T-cell (primary cell): Measurements from ENCODE around the gene MLLT6. TPM values are rescaled to one million over a fixed set of nuclear protein-coding genes. Genes with fewer than 3 reads are reported as not detected.
"Not testable (repeated sequence)": the region's sequence is repeated elsewhere in the genome, so short reads cannot be mapped to it uniquely, and the experiment has no call there.

Source experiments
- ATAC-seq, 4 experiments: fragments of 200-7000 bp in 3 of 4; fragments of 150-1000 bp in 1 of 4; cut with Tn5 transposase; replicated peaks in 1 of 4; 1 replicate in 3 of 4; 2 replicates in 1 of 4; pipeline ENCODE4 v1.10.0; 2021; ENCODE audit warnings: moderate library complexity in 3 of 4, mild to moderate bottlenecking in 2 of 4, moderate number of reproducible peaks in 1 of 4
- CTCF ChIA-PET, 2 donors: fragments of 300-600 bp; sonication (Branson Sonifier 250); formaldehyde crosslinking; loops; one replicate each; lab custom pipeline; 2022; ENCODE audit warnings: antibody characterized with exemption in 2 of 2; lab: Charles Lee
- POLR2A ChIA-PET, 2 donors: fragments of 300-600 bp; sonication (Branson Sonifier 250); formaldehyde crosslinking; loops; one replicate each; lab custom pipeline; 2022; ENCODE audit warnings: antibody characterized with exemption in 2 of 2; lab: Charles Lee
- DNase-seq, 35 experiments: peaks; one replicate each; pipeline versions ENCODE4 v3.0.0 to v3.0.0-alpha.2; 2013 to 2023
- H3K27ac ChIP-seq: one replicate; pipeline ENCODE4 v1.5.1; 2013; ENCODE audit warnings: low read length
- H3K27me3 ChIP-seq, 2 experiments: replicated peaks in 1 of 2; 1 replicate in 1 of 2; 2 replicates in 1 of 2; pipeline versions ENCODE4 v1.6.1 to v1.7.0; 2013; ENCODE audit warnings: low read length in 1 of 2, mixed read lengths in 1 of 2; ENCODE audit not compliant: control insufficient read depth in 2 of 2, insufficient read depth in 2 of 2; ENCODE audit errors: extremely low read depth in 1 of 2
- H3K36me3 ChIP-seq, 2 donors: 1 replicate in 1 of 2; 2 replicates in 1 of 2; pipeline versions ENCODE4 v1.6.1 to v1.7.0; 2013; ENCODE audit warnings: low read length in 1 of 2; ENCODE audit not compliant: control insufficient read depth in 2 of 2, insufficient read depth in 1 of 2; ENCODE audit errors: extremely low read depth in 1 of 2
- H3K4me1 ChIP-seq, 2 experiments: 1 replicate in 1 of 2; 2 replicates in 1 of 2; pipeline versions ENCODE4 v1.6.1 to v1.7.0; 2013; ENCODE audit warnings: low read length in 2 of 2, mixed read lengths in 1 of 2; ENCODE audit not compliant: insufficient read depth in 2 of 2, control insufficient read depth in 1 of 2; ENCODE audit errors: extremely low read depth in 1 of 2
- H3K4me3 ChIP-seq, 2 donors: 1 replicate in 1 of 2; 2 replicates in 1 of 2; pipeline versions ENCODE4 v1.5.1 to v1.7.0; 2013; ENCODE audit warnings: mild to moderate bottlenecking in 2 of 2, low read length in 1 of 2, moderate library complexity in 1 of 2; ENCODE audit not compliant: control insufficient read depth in 1 of 2; ENCODE audit errors: extremely low read depth in 1 of 2
- H3K9me3 ChIP-seq: 2 replicates; pipeline ENCODE4 v1.7.0; 2013
- H3K27ac Mint-ChIP-seq, 2 donors: one replicate each; pipeline ENCODE4 v1.8.0; 2020 to 2021; ENCODE audit warnings: mild to moderate bottlenecking in 2 of 2, mixed read lengths in 2 of 2
- H3K27me3 Mint-ChIP-seq, 2 donors: one replicate each; pipeline ENCODE4 v1.8.0; 2021 to 2022; ENCODE audit warnings: mixed read lengths in 2 of 2
- H3K36me3 Mint-ChIP-seq: one replicate; pipeline ENCODE4 v1.8.0; 2021; ENCODE audit warnings: mixed read lengths
- H3K4me1 Mint-ChIP-seq, 3 donors: one replicate each; pipeline ENCODE4 v1.8.0; 2020 to 2022; ENCODE audit warnings: mixed read lengths in 3 of 3, mild to moderate bottlenecking in 1 of 3
- H3K4me3 Mint-ChIP-seq, 3 donors: one replicate each; pipeline ENCODE4 v1.8.0; 2020 to 2022; ENCODE audit warnings: mild to moderate bottlenecking in 3 of 3, mixed read lengths in 3 of 3, moderate library complexity in 3 of 3
- H3K9me3 Mint-ChIP-seq, 3 donors: one replicate each; pipeline ENCODE4 v1.8.0; 2020 to 2022; ENCODE audit warnings: mixed read lengths in 3 of 3
- WGBS: methylation state at CpG from one replicate; pipeline ENCODE4 v1.1.5; 2013; ENCODE audit warnings: missing lambda C conversion rate; ENCODE audit not compliant: insufficient coverage; 5-methylcytosine and 5-hydroxymethylcytosine counted together
- total RNA-seq, 35 experiments: library from RNA in 6 of 35; stranded (reverse) in 6 of 35; fragments of 120-200 nt in 1 of 35; gene quantifications; one replicate each; pipeline versions ENCODE4 v1.2.1 to v1.2.4 and lab custom pipeline; 2013 to 2026

The MLLT6 gene
- total RNA-seq, 5 donors from 2014 or later (not counting 1 experiment from before 2014, with no cell fraction given), result 412 to 506 (median 480) TPM

GRCh38 chr17:38724337-38724988 is 19.4 kb downstream of the MLLT6 start:
- H3K36me3 Mint-ChIP-seq, result peaks cover 5% of the 10 kb centered on the region
- DNase-seq, result peak in 1 of 35 experiments; percentile 17

DNA sequence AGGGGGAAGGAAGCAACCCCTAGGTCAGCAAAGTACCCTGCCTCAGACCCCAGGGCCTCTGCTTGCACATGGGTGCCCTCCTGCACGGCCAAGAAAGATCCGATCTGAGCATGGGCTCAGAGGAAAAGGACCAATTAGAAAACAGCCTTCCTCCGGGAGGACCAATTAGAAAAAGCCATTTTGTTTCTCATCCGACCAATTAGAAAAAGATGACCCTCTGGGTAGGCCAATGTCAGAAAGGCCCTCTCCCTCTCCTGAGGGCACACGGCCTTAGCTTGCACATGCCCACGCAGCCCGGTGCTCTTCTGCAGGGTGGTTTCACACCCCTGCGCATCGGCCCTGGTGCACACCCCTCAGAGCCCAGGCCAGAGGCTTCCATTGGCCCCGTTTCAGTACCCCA is 20.0 kb downstream of the MLLT6 start:
- H3K9me3 Mint-ChIP-seq, result no peaks in the 10 kb centered on the region
- H3K36me3 Mint-ChIP-seq, result peaks cover 5% of the 10 kb centered on the region
- Histone ChIP-seq H3K27ac (peak overlapping the region; percentile 40), H3K27me3 (no peaks in the 10 kb centered on the region), H3K9me3 (no peaks in the 10 kb centered on the region), H3K36me3 (peaks cover 6 to 44% of the 10 kb centered on the region in 2 donors), H3K4me1 (peaks cover 28 to 83% of the 10 kb centered on the region in 2 experiments), H3K4me3 (no peak overlapping the region)
- WGBS, result 82% methylated on average over 6 of the region's 10 CpGs
- peak overlapping the region in 2 of 3 donors; percentile 34 to 64 for H3K4me3 Mint-ChIP-seq
- peaks cover 60 to 70% (median 61%) of the 10 kb centered on the region in 3 donors for H3K4me1 Mint-ChIP-seq
- H3K27me3 Mint-ChIP-seq, result no peaks in the 10 kb centered on the region
- POLR2A ChIA-PET, result no interaction called here
- peak overlapping the region; percentile 55 to 78 for H3K27ac Mint-ChIP-seq
- no peak for ATAC-seq
- CTCF ChIA-PET, result no interaction called here
- DNase-seq, result no peak

More at GRCh38 chr17:38724337-38724988, 19.4 kb downstream of the MLLT6 start:
- Histone ChIP-seq H3K4me1 (peaks cover 28 to 84% of the 10 kb centered on the region in 2 experiments), H3K27me3 (no peaks in the 10 kb centered on the region), H3K4me3 (no peak overlapping the region), H3K27ac (peak overlapping the region; percentile 40), H3K36me3 (peaks cover 6 to 50% of the 10 kb centered on the region in 2 donors), H3K9me3 (no peaks in the 10 kb centered on the region)
- H3K4me3 Mint-ChIP-seq, result peak overlapping the region in 1 of 3 donors; percentile 9
- peaks cover 59 to 71% (median 61%) of the 10 kb centered on the region in 3 donors for H3K4me1 Mint-ChIP-seq
- CTCF ChIA-PET, result no interaction called here
- POLR2A ChIA-PET, result no interaction called here
- WGBS, result 85% methylated on average over 7 of the region's 16 CpGs
- no peak for ATAC-seq
- H3K27ac Mint-ChIP-seq, result peak overlapping the region; percentile 58 to 78
- no peaks in the 10 kb centered on the region for H3K27me3 Mint-ChIP-seq
- H3K9me3 Mint-ChIP-seq, result no peaks in the 10 kb centered on the region

DNA sequence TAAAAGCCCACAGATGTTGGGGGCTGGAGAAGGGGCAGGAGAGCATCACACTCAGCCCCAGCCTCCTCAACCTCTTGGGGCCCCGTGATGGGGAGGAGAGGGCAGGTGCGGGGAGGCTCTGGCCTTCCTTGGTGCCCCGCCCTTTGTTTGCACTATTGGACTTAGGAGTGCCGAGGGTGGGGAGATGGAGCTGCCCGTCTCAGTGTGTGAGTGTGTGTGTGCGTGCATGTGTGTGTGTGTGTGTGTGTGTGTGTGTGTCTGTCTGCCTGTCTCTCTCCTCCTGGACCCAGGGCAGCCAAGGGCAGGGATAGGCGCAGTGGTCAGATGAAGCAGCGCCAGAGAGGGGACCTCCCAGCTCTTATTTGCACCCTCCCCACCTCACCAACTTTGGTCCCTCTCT is 21.1 kb downstream of the MLLT6 start:
- POLR2A ChIA-PET, H3K36me3 Mint-ChIP-seq, H3K9me3 Mint-ChIP-seq, CTCF ChIA-PET, H3K27me3 Mint-ChIP-seq, H3K9me3 ChIP-seq, DNase-seq, H3K4me3 ChIP-seq, ATAC-seq, H3K27me3 ChIP-seq: not testable (repeated sequence)
- Mint-ChIP-seq H3K4me1 (peaks cover 62 to 73% (median 63%) of the 10 kb centered on the region in 3 donors), H3K4me3 (peak overlapping the region in 1 of 3 donors; percentile 64), H3K27ac (peak overlapping the region; percentile 89)
- Histone ChIP-seq H3K4me1 (peaks cover 28 to 83% of the 10 kb centered on the region in 2 experiments), H3K27ac (peak overlapping the region; percentile 93), H3K36me3 (peaks cover 6 to 33% of the 10 kb centered on the region in 2 donors)
- 55% methylated on average over 2 of the region's 8 CpGs for WGBS

- DNase-seq (peak in 24 of 35 experiments; percentile 22 to 74 (median 49)), ATAC-seq (peak; percentile 7 to 14 (median 12))
- Mint-ChIP-seq H3K27me3 (no peaks in the 10 kb centered on the region), H3K27ac (peak overlapping the region; percentile 90 to 97), H3K4me3 (peak overlapping the region; percentile 46 to 70 (median 64)), H3K9me3 (no peaks in the 10 kb centered on the region), H3K4me1 (peaks cover 68 to 80% (median 77%) of the 10 kb centered on the region in 3 donors), H3K36me3 (no peaks in the 10 kb centered on the region)
- H3K36me3 ChIP-seq, result peaks cover 6 to 18% of the 10 kb centered on the region in 2 donors
- ChIA-PET CTCF (interaction anchor here (0.7 to 1.9 kb wide), 7 partner anchors 9 to 426 kb away, joined by 3 to 9 read pairs (median 4); partner anchors contain the start of genes MLLT6 (in 1 of the 2) and PSMB3 (in 1 of the 2)), POLR2A (no interaction called here)
- no CpG with 5 or more reads among the region's 5 CpGs for WGBS
- H3K4me1 ChIP-seq, result peaks cover 28 to 86% of the 10 kb centered on the region in 2 experiments
- no peaks in the 10 kb centered on the region for H3K27me3 ChIP-seq
- H3K9me3 ChIP-seq, result no peaks in the 10 kb centered on the region
- H3K27ac ChIP-seq, result peak overlapping the region; percentile 93
- H3K4me3 ChIP-seq, result peak overlapping the region; percentile 33 to 35
Measured at GRCh38 chr17:38727736-38728135, 22.7 kb downstream of the MLLT6 start.

DNA sequence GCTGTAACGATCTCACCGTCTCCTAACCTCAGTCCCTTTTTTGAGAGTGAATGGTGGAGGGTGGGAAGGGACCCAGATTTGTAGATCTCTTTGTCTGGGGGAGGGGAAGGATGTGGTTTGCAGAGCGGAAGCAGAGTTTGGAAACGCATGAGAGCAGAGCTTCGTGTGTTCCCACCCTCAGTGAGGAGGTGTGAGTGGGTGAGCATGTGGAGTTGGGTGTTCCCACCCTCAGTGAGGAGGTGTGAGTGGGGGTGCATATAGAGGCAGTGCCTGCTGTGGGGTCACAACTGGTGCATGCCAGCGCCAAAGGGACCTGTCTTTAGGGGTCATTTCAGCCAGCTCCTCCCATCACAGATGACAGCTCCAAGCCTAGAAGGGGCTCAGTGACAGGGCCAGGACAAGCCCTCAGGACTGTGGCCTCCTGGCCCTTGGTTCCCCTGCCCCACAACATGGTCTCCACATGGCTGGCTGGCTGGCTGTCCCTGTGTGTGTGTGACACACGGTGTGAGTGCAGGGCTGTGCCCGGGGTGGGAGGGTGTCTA is 23.3 kb downstream of the MLLT6 start:
- no peaks in the 10 kb centered on the region for H3K27me3 Mint-ChIP-seq
- H3K27me3 ChIP-seq, result no peaks in the 10 kb centered on the region
- peak; percentile 49 to 89 (median 76) for DNase-seq
- peak; percentile 59 to 64 (median 64) for ATAC-seq
- peaks cover 72 to 83% (median 79%) of the 10 kb centered on the region in 3 donors for H3K4me1 Mint-ChIP-seq
- H3K36me3 Mint-ChIP-seq, result no peaks in the 10 kb centered on the region
- peak overlapping the region; percentile 46 to 70 (median 64) for H3K4me3 Mint-ChIP-seq
- peak overlapping the region; percentile 93 for H3K27ac ChIP-seq
- H3K9me3 ChIP-seq, result no peaks in the 10 kb centered on the region
- peaks cover 6 to 17% of the 10 kb centered on the region in 2 donors for H3K36me3 ChIP-seq
- H3K4me1 ChIP-seq, result peaks cover 28 to 88% of the 10 kb centered on the region in 2 experiments
- H3K9me3 Mint-ChIP-seq, result no peaks in the 10 kb centered on the region
- CTCF ChIA-PET, result interaction anchor here (0.5 to 1.9 kb wide), 10 partner anchors 9 to 437 kb away, joined by 3 to 9 read pairs (median 4); partner anchors contain the start of genes MLLT6 (in 1 of the 2) and PSMB3 (in 1 of the 2)
- H3K27ac Mint-ChIP-seq, result peak overlapping the region; percentile 90 to 97
- WGBS, result 0% methylated on average over 3 of the region's 8 CpGs
- POLR2A ChIA-PET, result interaction anchor here in 1 of 2 donors (0.6 kb wide), 1 partner anchor 28 kb away, joined by 6 read pairs; no protein-coding TSS in a partner anchor
- peak overlapping the region in 1 of 2 donors; percentile 35 for H3K4me3 ChIP-seq

DNA sequence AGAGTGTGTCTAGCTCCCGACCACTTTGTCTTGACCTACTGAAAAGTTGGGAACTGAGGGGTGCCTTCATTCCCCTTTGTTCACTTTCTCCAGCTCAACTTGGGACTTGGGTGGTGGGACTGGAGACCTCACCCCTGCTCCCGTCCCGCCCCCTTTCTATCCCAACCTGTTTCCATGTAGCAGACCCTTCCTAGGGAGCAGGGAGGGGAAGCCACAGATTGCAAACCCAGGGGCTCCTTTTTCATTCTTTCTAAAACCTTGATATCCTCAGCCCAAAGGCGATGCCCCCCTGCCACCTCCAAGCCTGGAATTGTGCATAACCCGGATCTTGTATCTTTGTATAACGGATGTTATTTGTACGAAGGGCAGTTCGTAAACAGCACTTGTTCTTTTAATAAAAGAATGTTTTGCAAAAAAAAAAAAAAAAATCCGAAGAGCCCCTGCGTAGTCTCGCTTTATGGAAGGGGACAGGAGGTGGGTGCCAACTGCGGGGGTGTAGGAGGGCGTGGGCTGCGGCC is 24.4 kb downstream of the MLLT6 start:
- DNase-seq, result no peak
- H3K27me3 Mint-ChIP-seq, result no peaks in the 10 kb centered on the region

More for the DNA sequence above, 24.4 kb downstream of the MLLT6 start:
- H3K4me1 Mint-ChIP-seq, result peaks cover 77 to 88% (median 83%) of the 10 kb centered on the region in 3 donors
- no peaks in the 10 kb centered on the region for H3K36me3 Mint-ChIP-seq
- Histone ChIP-seq H3K9me3 (no peaks in the 10 kb centered on the region), H3K36me3 (peaks cover 8 to 16% of the 10 kb centered on the region in 2 donors), H3K4me3 (peak overlapping the region; percentile 41 to 49), H3K27me3 (no peaks in the 10 kb centered on the region), H3K27ac (peak overlapping the region; percentile 93), H3K4me1 (peaks cover 28 to 93% of the 10 kb centered on the region in 2 experiments)
- CTCF ChIA-PET, result interaction anchor here (0.5 to 1.0 kb wide), 3 partner anchors 22 to 504 kb away, joined by 3 to 5 read pairs (median 4); no protein-coding TSS in a partner anchor
- no peak for ATAC-seq
- POLR2A ChIA-PET, result no interaction called here
- H3K9me3 Mint-ChIP-seq, result no peaks in the 10 kb centered on the region
- peak overlapping the region; percentile 56 to 70 (median 64) for H3K4me3 Mint-ChIP-seq
- peak overlapping the region; percentile 87 to 90 for H3K27ac Mint-ChIP-seq
- 3% methylated on average over 6 of the region's 14 CpGs for WGBS
